Measurements from ENCODE around the gene ANKRD13D.

DNA sequence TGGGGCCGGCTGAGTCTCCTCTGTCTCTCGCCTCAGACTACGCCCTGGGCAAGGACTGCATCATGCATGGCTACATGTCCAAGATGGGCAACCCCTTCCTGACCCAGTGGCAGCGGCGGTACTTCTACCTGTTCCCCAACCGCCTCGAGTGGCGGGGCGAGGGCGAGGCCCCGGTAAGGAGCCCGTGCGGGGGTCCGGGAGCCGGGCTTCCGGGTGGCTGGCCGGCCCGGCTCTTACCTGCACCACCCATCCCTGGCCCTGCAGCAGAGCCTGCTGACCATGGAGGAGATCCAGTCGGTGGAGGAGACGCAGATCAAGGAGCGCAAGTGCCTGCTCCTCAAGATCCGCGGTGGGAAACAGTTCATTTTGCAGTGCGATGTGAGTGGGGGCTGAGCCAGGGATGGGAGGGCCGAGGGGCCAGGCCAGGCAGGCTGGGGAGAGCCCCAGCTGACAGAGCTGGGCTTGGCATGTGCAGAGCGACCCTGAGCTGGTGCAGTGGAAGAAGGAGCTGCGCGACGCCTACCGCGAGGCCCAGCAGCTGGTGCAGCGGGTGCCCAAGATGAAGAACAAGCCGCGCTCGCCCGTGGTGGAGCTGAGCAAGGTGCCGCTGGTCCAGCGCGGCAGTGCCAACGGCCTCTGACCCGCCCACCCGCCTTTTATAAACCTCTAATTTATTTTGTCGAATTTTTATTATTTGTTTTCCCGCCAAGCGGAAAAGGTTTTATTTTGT is 4.1 kb upstream of the ANKRD13D start:
- TF ChIP-seq POLR2A (IDR thresholded peaks at IDR 0.05) = no peak
- TF ChIP-seq, protein P1, sequence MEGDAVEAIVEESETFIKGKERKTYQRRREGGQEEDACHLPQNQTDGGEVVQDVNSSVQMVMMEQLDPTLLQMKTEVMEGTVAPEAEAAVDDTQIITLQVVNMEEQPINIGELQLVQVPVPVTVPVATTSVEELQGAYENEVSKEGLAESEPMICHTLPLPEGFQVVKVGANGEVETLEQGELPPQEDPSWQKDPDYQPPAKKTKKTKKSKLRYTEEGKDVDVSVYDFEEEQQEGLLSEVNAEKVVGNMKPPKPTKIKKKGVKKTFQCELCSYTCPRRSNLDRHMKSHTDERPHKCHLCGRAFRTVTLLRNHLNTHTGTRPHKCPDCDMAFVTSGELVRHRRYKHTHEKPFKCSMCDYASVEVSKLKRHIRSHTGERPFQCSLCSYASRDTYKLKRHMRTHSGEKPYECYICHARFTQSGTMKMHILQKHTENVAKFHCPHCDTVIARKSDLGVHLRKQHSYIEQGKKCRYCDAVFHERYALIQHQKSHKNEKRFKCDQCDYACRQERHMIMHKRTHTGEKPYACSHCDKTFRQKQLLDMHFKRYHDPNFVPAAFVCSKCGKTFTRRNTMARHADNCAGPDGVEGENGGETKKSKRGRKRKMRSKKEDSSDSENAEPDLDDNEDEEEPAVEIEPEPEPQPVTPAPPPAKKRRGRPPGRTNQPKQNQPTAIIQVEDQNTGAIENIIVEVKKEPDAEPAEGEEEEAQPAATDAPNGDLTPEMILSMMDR (IDR thresholded peaks at IDR 0.05 in 8 of 11, conservative IDR thresholded peaks at IDR 0.05 in 3 of 11) = no peak
- peak; percentile 31 to 66 (median 35) for TF ChIP-seq POLR2AphosphoS5 (IDR thresholded peaks at IDR 0.05)
